GM19043 (cell line): ENCODE measurements around the gene EMC8.

Experiments used
- ATAC-seq: cut with Tn5 transposase; IDR thresholded peaks from one replicate; pipeline ENCODE4 v1.9.1; 2021; ENCODE audit warnings: low read depth; ENCODE audit not compliant: unreplicated experiment

The EMC8 gene

DNA sequence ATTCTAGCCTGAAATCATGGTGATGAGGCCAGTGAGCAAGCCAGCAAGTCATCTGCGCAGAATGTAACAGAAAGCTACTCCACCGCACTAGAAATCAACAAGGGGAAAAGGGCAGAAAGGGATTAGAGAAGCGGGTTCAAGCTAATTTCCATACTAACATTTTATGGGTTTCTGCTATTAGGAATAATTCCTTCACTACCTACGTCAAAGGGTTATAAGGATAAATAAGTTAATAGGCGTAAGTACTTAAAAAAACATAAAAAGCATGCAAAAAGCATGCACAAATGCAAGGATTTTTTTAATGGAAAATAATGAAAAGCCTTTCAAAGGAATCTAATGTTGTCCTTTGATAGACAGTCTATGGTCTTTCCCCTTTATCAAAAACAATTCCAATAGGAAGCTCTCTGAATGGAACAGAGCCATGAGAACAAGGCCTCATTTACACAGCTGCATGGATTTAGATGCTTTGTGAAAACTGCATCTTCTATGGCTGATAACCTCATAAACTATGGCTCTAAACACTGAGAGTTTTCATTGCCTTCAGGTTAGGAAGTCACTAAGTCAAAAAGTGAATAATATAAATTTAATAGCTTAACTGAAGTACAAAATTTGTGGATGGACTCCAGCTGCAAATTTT, 5.6 kb downstream of the EMC8 start:
- ATAC-seq = no peak

DNA sequence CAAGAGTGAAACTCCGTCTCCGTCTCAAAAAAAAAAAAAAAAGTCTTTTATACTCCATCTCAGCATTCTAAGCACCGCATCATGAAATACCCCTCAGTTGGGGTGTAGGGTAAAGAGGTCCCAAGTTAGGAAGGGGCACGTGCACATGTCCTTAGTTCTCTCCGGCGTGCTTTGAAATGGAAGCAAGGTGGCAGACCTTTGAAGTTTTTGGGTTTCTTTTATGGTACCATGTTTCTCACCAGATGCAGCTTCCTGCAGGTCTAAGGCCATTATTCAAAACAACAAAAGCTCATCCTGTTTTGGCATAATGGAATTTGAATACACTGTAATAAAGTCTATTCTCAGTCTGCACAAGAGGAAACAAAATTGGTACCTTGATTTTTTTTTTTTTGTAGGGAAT, 9.6 kb downstream of the EMC8 start:
- no peak for ATAC-seq

DNA sequence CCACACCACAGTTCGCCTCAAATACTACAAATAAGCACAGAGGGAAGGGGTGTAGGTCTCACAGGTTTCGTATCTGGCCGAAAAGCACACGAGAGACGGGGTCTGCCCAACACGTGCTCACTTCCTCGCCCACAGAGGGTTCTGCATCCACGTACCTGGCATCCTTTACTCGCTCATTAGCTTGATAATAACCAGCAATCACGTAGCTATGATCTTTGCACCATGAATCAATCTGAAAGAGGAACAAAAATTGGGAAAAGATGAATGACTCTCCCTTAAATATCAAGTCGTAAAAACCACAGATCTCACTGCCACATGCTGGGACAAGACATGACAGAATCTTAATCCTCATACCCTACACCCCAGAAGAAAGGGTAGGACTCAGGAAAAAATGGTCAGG, 10.5 kb downstream of the EMC8 start:
- no peak for ATAC-seq

DNA sequence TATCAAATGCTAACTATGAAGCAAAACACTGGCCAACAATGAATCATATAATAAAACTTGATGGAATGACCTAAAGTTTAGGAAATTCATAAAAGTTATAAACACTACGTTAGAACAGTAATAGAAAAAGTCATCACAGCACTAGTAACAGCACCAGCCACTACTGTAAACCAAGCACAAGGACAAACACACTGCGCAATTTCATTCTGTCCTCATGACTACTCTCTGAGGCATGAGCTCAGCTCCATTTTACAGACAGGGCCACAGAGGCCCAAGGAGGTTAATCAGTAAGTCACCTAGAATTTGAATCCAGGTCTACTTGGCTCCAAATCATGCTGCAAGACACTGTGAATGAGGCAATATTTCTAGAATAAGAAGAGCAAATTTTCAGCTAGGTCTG, 13.4 kb downstream of the EMC8 start:
- ATAC-seq = no peak

DNA sequence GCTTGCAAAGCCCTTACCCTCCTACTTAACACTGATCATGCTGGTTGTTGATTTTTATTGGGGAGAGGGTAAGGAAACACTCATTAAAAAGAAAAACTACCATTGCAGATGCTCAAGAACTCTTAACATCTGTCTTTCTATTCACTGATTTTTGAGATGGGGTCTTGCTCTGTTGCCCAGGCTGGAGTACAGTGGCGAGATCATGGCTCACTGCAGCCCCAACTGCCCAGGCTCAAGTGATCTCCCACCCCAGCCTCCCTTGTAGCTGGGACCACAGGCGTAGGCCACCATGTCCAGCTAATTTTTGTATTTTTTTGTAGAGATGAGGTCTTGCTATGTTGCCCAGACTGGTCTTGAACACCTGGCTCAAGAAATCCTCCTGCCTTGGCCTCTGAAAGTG, 14.5 kb downstream of the EMC8 start:
- ATAC-seq = no peak

DNA sequence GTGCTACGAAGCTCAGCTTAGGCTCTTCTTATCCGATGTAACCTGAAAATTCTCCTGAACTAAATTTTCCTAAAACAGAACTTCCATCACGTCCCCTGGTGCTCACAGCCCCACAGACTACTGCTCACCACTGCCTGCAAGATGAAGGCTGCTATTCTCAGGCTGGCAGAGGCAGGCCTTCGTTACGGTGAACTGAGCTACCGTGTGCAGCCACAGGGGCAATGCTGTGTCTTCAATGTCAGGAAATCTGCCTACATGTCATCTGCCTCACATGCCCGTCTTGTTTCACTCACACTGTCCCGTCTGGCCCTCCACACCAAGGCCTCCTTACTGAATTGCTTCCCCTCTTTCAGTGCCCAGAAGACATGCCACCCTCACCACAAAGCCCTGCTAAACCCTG, 15.9 kb downstream of the EMC8 start:
- ATAC-seq = no peak

DNA sequence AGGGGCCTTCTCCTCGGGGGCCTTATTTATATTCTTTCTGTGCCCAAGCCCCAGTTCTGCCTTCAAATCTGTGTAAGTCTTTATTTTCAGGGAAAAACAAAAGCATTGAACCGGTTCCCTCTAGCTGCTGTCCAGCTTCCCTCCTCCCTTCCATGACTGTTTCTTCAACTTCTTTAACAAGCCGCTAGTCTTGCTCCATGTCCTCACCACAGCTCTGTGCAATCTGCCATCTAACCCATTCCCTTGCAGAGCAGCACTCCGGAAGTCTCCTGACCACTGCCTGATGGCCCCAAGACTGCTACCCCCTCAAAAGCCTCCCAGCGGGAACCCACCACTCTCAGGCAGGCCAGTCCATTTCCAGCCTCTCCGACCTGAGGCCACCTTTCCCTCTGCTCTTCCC, 16.9 kb downstream of the EMC8 start:
- ATAC-seq = no peak

DNA sequence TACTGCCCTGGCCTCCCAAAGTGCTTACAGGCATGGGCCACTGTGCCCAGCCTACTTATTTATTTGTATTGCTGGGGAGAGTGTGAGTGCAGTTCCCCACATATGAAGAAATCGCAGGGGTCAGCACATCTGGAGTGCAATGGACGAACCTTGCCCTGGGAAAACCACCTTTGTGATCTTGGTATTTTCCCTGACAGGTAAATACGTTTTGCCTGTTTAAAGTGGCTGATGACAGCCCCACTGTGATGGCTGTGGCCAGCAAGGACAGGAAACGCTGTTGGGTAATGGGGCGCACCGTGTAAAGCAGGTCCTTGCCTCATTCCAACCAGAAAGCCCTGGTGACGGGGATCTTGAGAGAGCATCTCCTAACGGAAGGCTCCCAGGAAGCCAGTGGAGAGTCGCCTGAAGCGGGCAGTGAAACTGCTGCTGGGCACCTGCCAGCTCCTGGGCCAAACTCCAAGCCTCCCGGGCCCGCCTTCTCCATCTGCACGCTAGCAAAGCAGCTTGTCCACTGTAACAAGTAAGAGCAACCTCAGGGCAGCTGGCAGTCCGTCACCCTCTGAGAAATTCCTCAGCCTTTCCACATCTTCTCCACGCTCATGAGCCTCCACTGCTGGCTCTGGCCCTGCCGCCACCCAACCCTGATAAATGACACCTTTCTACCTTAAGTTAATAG, 17.5 kb downstream of the EMC8 start:
- no peak for ATAC-seq

DNA sequence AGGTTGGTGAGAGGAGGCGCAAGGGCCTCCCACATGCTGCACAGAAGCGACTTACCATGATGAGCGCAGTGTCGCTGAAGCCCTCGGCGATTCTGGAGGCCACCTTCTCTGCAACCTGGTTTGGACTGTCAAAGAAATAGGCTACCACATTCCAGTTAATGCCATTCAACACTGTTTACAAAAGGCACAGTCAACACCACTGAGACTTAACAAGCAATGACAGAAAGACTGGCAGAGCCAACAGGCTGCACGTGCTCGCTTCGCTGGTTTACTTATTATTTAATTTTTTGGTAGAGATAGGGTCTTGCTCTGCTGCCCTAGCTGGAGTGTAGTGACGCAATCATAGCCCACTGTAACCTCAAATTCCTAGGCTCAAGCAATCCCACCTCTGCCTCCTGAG, 18.2 kb downstream of the EMC8 start:
- no peak for ATAC-seq

DNA sequence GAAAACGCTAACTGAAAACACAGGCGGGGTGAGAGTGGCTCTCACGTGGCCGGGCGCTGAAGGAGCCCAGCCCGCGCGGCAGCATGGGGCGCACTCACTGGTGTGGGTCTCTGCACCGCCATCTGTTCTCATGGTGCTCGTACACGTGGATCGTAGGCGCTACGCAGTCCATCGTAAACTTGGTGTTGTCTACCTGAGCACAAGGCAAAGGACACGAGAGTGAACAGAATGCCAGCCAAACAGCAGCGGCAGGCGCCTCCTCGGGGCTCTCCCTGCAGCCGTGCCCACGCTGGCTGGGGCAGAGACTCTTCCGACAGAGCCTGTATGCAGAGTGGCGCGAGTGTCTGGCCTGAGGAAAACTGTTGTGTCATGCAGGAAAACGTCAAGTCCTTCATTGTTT, 19.1 kb downstream of the EMC8 start:
- no peak for ATAC-seq

DNA sequence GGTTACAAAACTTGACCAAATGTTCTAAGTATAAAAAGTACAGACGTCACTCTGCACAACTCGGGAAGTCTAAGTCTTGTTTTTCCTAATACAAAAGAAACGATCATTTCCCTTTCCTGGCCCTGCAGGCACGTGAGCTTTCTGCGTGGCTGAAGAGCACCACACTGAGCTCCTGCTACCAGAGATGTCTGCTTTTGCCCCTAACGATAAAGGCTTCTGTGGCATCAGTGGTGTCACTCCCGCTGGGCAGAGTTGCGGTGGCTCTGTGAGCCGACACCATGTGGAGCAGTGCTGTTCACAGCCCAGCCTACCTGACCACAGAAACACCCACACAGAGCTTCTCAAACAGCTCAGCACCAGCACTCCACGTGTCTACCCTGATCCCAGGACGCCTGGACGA, 20.5 kb downstream of the EMC8 start:
- no peak for ATAC-seq

DNA sequence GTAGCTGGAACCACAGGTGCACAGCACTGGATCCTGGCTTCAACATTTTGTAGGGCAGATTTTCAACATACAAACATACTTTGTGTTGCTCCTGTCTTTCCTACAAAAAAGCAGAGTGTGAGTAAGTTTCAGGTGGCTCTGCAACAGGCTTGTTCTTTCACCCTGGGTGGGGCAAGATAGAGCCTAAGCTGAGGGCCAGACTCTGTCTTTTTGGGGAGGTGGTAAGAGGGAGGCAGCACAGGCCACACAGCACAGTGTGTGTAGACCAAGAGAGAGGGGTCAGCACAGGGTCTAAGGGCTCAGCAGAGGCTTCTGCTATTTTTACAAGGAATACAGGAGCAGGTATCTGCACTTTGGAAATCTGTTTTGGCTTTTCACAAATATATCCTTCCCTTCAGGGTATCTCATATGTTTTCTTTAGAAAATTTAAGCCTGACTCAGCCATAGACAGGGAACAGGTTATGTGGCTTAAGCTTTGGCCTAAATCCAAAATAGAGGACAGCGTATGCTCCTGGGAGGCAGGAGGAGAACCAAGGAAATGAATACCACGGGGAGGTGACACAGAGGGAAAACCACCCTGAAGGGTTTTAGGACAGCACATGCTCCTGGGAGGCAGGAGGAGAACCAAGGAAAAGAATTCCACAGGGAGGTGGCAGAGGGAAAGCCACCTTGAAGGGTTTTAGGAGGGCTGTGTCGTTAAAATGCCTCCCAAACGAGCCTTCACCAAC, 21.6 kb downstream of the EMC8 start:
- no peak for ATAC-seq

DNA sequence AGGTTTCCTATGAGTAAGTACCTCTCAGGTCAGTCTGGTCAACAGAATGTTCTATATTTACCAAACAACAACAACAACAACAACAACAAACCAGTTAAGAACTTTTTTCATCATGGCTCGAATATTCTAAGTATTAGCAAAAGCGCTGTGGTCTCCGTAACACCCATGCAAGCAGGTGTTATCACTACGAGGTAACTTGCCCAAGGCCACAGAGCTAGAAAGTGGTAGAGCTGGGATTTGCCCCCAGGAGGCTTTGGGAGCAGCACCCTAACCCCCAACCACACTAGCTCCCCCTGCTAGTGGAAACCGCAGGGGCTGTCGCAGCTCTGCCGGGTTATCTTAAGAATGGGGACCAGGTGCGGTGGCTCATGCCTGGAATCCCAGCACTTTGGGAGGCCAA, 24.5 kb downstream of the EMC8 start:
- no peak for ATAC-seq

DNA sequence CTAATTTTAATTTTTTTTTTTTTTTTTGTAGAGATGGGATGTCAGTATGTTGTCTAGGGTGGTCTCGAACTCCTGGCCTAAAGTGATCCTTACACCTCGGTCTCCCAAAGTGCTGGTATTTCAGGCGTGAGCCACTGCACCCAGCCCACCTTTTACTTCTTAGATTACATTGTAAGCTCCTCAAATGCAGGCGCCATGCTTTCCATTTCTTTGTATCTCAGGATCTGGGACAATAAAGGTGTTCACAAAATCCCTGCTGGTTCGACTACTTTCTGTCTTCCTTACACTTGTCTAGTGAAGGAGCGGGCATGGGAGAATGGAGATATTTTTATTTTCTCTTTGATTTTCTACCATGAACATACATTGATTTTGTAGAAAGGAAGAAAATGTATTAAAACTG, 25.2 kb downstream of the EMC8 start:
- no peak for ATAC-seq

DNA sequence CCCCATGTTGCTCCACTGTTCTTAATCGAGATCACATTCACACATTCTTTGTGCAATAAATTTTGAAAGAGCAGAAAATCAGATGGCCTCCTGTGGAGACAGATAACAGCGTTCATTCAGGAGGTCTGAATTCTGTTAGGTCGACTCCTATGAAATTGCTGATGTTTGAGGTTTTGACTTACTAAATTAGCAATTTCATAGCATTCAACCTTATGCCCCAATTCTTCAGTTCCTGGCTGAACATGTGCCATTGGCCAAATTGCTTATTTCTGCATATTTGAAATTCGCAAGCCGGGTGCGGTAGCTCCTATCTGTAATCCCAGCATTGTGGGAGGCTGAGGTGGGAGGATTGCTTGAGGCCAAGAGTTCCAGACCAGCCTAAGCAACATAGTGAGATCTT, 26.3 kb downstream of the EMC8 start:
- ATAC-seq = no peak

DNA sequence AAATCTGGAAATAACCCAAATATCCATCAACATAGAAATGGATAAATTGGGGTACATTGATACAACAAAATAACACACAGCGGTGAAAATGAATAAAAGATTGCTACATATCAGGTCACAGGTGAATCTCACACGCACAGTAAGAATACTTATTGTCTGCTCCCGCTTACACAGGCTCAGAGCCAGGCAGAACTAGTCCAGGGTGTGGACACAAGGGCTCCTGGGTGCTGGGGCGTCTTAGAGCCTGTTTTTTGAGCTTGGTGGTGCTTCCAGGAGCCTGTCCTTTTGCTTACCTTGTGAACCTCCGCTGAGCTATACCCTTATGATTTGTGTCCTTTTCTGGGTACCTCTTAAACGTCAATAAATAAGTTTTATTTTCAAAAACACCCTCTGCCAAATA, 28.6 kb downstream of the EMC8 start:
- no peak for ATAC-seq

DNA sequence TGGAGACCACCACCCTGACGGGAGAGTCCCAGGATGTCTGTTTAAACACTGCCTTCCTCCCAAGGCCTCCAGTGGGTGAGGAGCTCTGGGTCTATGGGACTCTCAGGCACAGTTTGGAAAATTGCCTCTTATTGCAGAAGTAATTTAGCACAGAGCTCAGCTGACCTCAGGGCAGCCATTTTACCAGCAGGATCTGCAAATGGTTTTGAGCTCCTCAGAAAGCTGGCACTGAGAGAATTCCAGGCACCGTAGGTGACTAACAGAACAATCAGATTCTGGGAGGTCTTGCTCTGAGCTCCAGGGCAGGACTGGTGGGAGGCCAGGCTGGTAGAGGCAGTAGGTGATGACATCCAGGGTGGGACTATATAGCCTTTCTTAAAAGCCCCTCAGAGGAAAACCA, 31.1 kb downstream of the EMC8 start:
- ATAC-seq = no peak

DNA sequence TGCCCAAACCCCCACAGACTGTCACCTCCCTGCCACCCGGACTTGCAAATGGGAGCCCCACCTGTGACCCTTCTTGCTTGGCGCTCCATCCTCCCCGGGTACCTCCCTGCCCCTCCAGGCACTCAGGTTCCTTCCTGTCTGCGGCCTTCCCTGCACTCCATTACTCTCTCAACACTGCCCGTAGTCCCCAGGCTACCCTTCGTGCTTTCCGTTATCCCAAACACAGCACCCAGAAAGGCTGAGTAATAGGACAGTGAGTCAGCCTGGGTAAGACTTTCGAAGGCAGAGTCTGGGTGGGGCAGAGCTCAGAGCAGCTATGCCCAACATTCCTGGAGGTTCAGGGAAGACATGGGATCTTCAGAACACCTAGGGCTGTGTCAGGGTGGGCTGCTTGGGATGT, 31.8 kb downstream of the EMC8 start:
- ATAC-seq = no peak

DNA sequence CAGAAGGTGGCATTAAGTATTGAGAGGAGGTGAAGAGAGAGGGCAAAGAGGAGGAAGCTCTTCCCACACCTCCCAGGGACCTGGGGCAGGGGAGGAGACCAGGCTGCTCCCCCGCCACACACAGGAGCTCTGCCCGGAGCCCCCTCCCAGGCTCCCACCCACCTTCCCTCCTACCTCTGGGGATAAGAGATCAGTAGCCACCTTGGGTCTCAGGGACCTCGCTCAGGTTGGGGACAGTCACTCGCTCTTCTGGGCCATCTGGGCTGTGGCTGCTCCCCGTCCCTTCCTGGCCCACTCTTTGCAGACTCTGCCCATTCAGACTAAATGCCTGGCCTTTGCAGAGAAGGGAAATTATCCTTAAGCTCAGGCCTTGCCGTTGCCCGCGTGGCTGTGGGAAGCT, 33.6 kb downstream of the EMC8 start:
- no peak for ATAC-seq

DNA sequence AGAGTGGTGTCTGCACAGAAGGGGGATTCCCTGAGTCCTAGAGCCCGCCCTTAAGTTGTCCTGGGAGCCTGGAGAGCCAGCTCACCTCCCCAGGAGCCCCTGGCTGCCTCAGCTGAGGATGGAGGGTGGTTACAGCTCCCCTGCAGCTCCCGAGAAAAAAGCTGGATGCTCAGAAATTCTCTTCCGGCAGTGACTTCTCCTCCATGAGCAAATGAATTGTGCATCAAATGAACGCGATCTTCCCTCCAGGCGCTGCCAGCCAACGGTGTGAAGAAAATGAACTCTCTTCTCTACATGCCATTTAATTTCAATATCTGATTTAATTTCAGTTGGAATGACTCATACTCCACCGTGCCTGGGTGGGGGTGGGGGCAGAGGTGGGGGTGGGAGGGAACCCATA, 34.1 kb downstream of the EMC8 start:
- no peak for ATAC-seq

DNA sequence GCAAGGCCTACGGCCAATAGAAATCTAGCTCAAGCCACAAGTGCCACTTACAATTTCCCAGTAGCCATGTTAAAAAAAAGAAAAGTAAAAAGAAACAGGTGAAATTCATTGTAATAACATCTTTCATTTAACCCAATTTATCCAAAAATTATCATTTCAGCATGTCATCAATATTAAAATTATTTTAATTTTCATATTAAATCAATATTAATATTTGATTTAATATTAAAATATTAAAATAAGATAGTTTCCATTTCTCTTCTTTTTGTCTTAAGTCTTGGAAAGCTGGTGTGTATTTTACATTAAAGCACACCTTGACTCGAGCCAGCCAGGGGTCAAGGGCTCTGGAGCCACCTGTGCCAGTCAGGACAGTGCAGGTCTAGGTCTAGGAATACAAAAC, 35.7 kb downstream of the EMC8 start:
- ATAC-seq = no peak

DNA sequence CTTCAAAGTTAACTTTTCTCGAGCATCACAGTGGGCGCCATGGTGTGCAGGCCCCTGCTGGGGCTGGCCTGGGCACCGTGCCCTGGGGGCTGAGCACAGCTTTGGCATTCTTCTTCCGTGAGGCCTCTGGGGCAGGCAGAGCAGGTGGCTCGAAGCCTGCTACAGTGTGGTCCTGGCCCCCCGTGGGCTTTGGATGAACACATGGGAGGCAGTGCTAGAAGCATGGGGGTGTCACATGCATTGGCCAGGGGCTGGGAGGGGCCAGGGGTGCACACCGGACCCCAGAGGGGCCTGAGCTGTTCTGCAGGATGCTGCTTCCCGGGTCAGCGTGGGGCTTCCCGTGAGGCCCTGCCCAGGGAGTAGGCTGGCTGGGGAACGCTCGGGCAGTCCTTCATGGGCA, 36.4 kb downstream of the EMC8 start:
- ATAC-seq = no peak
